ENCODE data around the gene HDAC1. TPM values are rescaled to one million over a fixed set of nuclear protein-coding genes. Genes with fewer than 3 reads are reported as not detected.
A peak's percentile ranks its signal among the peaks of the same experiment; 100 is the strongest.

HDAC1 gene
- total RNA-seq, 1 donor from 2014 or later, result 36.9 TPM

DNA sequence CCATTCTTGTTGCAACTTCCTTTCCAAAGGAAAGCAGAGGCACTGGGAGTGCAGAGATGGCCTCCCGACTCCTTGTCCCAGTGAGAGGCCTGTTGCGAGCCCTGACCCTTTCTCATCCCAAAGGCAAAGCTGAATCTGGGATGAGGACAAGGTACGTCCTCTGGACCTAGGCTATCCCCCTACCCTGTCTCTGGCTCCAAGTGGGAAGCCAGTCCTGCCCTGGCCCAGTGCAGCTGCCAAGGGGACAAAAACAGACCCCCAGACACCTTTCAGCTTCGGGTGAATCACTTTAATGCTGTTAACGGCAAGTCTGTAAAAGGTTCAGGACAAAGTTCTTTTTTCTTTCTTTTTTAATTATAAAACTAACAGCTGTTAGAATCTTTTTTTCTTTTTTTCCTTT, 73.0 kb downstream of the HDAC1 start:
- peaks cover 14% of the 10 kb centered on the region for H3K4me1 Mint-ChIP-seq (ENCODE audit: low read depth, unreplicated experiment)
- no peak for DNase-seq
- peaks cover 12% of the 10 kb centered on the region for H3K9me3 Mint-ChIP-seq (ENCODE audit: unreplicated experiment)
- no peak overlapping the region for H3K27ac Mint-ChIP-seq (ENCODE audit: unreplicated experiment)
- TF ChIP-seq, protein P1, sequence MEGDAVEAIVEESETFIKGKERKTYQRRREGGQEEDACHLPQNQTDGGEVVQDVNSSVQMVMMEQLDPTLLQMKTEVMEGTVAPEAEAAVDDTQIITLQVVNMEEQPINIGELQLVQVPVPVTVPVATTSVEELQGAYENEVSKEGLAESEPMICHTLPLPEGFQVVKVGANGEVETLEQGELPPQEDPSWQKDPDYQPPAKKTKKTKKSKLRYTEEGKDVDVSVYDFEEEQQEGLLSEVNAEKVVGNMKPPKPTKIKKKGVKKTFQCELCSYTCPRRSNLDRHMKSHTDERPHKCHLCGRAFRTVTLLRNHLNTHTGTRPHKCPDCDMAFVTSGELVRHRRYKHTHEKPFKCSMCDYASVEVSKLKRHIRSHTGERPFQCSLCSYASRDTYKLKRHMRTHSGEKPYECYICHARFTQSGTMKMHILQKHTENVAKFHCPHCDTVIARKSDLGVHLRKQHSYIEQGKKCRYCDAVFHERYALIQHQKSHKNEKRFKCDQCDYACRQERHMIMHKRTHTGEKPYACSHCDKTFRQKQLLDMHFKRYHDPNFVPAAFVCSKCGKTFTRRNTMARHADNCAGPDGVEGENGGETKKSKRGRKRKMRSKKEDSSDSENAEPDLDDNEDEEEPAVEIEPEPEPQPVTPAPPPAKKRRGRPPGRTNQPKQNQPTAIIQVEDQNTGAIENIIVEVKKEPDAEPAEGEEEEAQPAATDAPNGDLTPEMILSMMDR (IDR thresholded peaks at IDR 0.05; ENCODE audit: partially characterized antibody, unreplicated experiment), result no peak
- peaks cover 9% of the 10 kb centered on the region for H3K36me3 Mint-ChIP-seq (ENCODE audit: unreplicated experiment)
- H3K27me3 Mint-ChIP-seq (ENCODE audit: unreplicated experiment), result peaks cover 17% of the 10 kb centered on the region
- no peak overlapping the region for H3K4me3 Mint-ChIP-seq (ENCODE audit: unreplicated experiment)

DNA sequence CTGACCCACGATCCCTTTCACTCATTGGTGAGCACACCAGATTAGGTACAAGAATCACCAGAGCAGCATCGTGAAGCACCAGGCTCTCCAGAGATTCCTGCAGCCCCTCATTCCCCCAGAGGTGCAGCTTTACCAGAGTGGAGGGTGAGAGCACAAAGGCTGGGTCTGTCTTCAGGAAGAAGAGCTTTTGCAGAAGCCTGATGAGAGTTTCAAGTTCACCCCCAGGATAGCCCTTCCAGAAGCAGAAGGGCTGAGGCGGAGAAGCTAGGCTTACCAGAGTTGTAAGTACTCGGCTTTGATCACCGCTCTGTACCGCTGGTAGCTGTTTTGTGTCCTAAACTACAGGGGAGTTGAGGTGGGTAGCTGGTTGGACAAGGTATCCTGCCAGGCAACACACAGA, 73.6 kb downstream of the HDAC1 start:
- peaks cover 11% of the 10 kb centered on the region for H3K9me3 Mint-ChIP-seq (ENCODE audit: unreplicated experiment)
- H3K4me1 Mint-ChIP-seq (ENCODE audit: low read depth, unreplicated experiment), result peaks cover 12% of the 10 kb centered on the region
- TF ChIP-seq, protein P1 (IDR thresholded peaks at IDR 0.05; ENCODE audit: partially characterized antibody, unreplicated experiment), result no peak
- peaks cover 9% of the 10 kb centered on the region for H3K36me3 Mint-ChIP-seq (ENCODE audit: unreplicated experiment)
- no peak overlapping the region for H3K27ac Mint-ChIP-seq (ENCODE audit: unreplicated experiment)
- H3K4me3 Mint-ChIP-seq (ENCODE audit: unreplicated experiment), result no peak overlapping the region
- DNase-seq, result no peak
- peaks cover 14% of the 10 kb centered on the region for H3K27me3 Mint-ChIP-seq (ENCODE audit: unreplicated experiment)

DNA sequence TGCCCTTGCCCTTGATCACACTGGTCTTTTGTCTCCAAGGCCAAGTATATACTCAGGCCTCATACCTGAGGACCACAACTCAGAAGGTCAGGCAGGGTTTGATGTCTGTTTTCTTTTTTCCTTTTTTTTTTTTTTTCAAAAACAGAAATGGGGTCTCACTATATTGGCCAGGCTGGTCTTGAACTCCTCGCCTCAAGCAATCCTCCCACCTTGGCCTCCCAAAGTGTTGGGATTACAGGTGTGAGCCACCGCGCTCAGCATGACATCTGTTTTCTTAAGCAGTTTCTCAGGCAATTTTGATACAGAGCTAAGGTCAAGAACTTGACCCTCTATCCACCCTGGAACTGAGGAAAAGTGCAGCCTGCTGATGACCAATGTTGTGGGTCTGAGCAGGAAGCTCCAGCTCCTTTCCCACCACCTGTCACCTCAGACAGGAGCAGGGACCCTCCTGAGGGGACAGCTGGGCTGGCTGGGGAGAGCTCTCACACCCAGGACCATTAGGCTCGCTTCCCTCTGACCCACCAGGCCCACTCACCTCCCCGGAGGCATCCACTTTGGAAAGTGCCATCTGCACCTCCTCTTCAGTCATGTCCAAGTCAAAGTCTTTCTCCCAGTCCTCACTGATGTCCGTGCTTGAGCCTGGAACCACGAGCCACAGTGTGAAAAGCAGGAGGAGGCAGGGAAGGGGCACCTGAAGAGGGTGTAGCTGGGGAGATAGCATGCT, 76.2 kb downstream of the HDAC1 start:
- Mint-ChIP-seq H3K9me3 (ENCODE audit: unreplicated experiment) (peaks cover 3% of the 10 kb centered on the region), H3K27me3 (ENCODE audit: unreplicated experiment) (peaks cover 4% of the 10 kb centered on the region), H3K36me3 (ENCODE audit: unreplicated experiment) (peaks cover 4% of the 10 kb centered on the region), H3K4me3 (ENCODE audit: unreplicated experiment) (no peak overlapping the region), H3K4me1 (ENCODE audit: low read depth, unreplicated experiment) (peaks cover 4% of the 10 kb centered on the region), H3K27ac (ENCODE audit: unreplicated experiment) (peak overlapping the region; percentile 33)
- no peak for DNase-seq
- TF ChIP-seq, protein P1 (IDR thresholded peaks at IDR 0.05; ENCODE audit: partially characterized antibody, unreplicated experiment), result no peak

DNA sequence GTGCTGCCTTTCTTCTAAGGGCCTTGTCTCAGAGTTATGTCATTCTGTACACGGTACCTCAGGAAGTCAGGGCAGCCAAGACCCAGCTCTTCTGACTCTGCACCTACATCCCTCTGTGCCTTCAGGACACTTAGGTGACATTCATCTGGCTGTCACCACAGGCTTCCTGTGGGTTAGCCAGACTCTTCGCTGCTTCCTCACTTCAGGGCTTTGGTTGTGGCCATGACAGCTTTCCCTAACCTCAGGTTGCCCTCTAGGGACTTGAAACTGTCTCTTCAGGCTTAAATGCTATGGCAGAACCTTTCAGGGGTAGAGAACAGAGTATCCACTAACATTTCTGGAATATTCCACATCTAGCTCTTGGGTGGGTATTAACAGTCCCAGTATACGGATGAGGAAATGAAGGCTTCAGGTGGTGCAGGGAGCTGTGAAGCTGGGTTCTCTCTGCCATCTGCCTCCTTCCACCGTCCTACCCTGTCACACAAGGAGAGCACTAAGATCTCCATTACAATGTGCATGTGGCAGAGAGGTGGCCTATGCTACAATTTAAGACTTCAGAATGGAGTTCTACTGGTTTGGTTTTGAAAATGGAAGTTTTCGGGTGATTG, 80.4 kb downstream of the HDAC1 start:
- TF ChIP-seq, protein P1 (IDR thresholded peaks at IDR 0.05; ENCODE audit: partially characterized antibody, unreplicated experiment), result no peak
- H3K4me1 Mint-ChIP-seq (ENCODE audit: low read depth, unreplicated experiment), result peaks cover 2% of the 10 kb centered on the region
- peaks cover 7% of the 10 kb centered on the region for H3K27me3 Mint-ChIP-seq (ENCODE audit: unreplicated experiment)
- peaks cover 4% of the 10 kb centered on the region for H3K36me3 Mint-ChIP-seq (ENCODE audit: unreplicated experiment)
- no peaks in the 10 kb centered on the region for H3K9me3 Mint-ChIP-seq (ENCODE audit: unreplicated experiment)
- H3K4me3 Mint-ChIP-seq (ENCODE audit: unreplicated experiment), result no peak overlapping the region
- H3K27ac Mint-ChIP-seq (ENCODE audit: unreplicated experiment), result no peak overlapping the region
- DNase-seq, result no peak

DNA sequence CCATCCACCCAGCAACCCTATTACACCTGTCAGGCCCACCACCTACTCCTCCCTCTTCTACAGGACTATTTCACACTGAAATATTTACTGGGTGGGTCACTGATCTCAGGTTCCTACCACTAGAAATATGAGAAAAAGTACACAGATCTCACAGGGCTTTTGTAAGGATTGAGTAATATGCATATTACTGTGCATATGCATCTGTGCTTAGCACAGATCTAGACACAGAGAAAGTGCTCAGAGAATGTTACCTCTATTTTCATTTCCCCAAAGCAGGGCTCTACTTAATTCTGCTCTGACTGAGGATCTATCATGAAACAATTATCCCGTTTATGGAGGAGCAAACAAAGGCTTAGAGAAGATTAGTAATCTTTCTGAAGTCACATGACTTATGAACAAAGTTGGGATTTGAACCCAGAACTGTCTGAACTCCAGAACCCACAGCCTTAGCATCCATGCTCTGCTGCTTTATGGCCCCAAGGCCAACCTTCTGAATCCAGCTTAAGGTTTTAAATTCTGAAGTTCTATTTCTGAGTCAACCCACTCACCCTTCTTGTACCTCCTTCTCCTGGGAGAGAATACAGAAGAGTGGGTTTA, 82.2 kb downstream of the HDAC1 start:
- TF ChIP-seq, protein P1 (IDR thresholded peaks at IDR 0.05; ENCODE audit: partially characterized antibody, unreplicated experiment), result no peak
- H3K9me3 Mint-ChIP-seq (ENCODE audit: unreplicated experiment), result no peaks in the 10 kb centered on the region
- peaks cover 2% of the 10 kb centered on the region for H3K4me1 Mint-ChIP-seq (ENCODE audit: low read depth, unreplicated experiment)
- H3K27me3 Mint-ChIP-seq (ENCODE audit: unreplicated experiment), result peaks cover 8% of the 10 kb centered on the region
- H3K27ac Mint-ChIP-seq (ENCODE audit: unreplicated experiment), result no peak overlapping the region
- peaks cover 4% of the 10 kb centered on the region for H3K36me3 Mint-ChIP-seq (ENCODE audit: unreplicated experiment)
- H3K4me3 Mint-ChIP-seq (ENCODE audit: unreplicated experiment), result no peak overlapping the region
- DNase-seq, result no peak
